Measurements from ENCODE around the gene SIRT4. TPM values are rescaled to one million over a fixed set of nuclear protein-coding genes. Genes with fewer than 3 reads are reported as not detected.
A peak's percentile ranks its signal among the peaks of the same experiment; 100 is the strongest.

The SIRT4 gene
- total and polyA plus RNA-seq, 7 experiments from 2014 or later: 1.6 to 6.0 (median 3.3) TPM

GRCh38 chr12:120339256-120339655 lies 37.1 kb downstream of the SIRT4 start:
- intact Hi-C loops (cut with micrococcal nuclease): no loop called here
- POLR2A ChIA-PET: no interaction called here
- Histone ChIP-seq H3K27me3 (ENCODE audit: control insufficient read depth in 2 of 2, insufficient read depth in 2 of 2, low read length in 2 of 2) (no peaks in the 10 kb centered on the region), H3K9me3 (ENCODE audit: control insufficient read depth in 2 of 3, low read length in 3 of 3) (peaks cover 0 to 14% (median 0%) of the 10 kb centered on the region in 3 experiments), H3K27ac (ENCODE audit: low read depth, low read length) (no peak overlapping the region), H3K4me1 (ENCODE audit: control insufficient read depth in 2 of 2, insufficient read depth in 2 of 2, low read length in 2 of 2) (no peaks in the 10 kb centered on the region), H3K36me3 (ENCODE audit: control insufficient read depth in 2 of 3, insufficient read depth in 3 of 3, low read length in 3 of 3) (no peaks in the 10 kb centered on the region), H3K4me3 (ENCODE audit: low read length) (no peak overlapping the region)
- CTCF ChIA-PET: no interaction called here
- Mint-ChIP-seq H3K27me3 (peaks cover 0 to 15% (median 5%) of the 10 kb centered on the region in 5 donors), H3K9me3 (peaks cover 0 to 29% (median 16%) of the 10 kb centered on the region in 11 donors), H3K36me3 (peaks cover 0 to 10% (median 9%) of the 10 kb centered on the region in 5 donors), H3K4me1 (peaks cover 0 to 5% (median 0%) of the 10 kb centered on the region in 7 donors), H3K4me3 (no peak overlapping the region), H3K27ac (no peak overlapping the region)
- DNase-seq (no peak), ATAC-seq (no peak)

GRCh38 chr12:120342175-120343038 lies 40.3 kb downstream of the SIRT4 start:
- Mint-ChIP-seq H3K36me3 (peaks cover 0 to 7% (median 5%) of the 10 kb centered on the region in 5 donors), H3K4me1 (no peaks in the 10 kb centered on the region), H3K27me3 (peaks cover 0 to 17% (median 7%) of the 10 kb centered on the region in 5 donors), H3K4me3 (no peak overlapping the region), H3K27ac (no peak overlapping the region), H3K9me3 (peaks cover 0 to 15% (median 10%) of the 10 kb centered on the region in 11 donors)
- Histone ChIP-seq H3K27ac (ENCODE audit: low read depth, low read length) (no peak overlapping the region), H3K9me3 (ENCODE audit: control insufficient read depth in 2 of 3, low read length in 3 of 3) (peaks cover 0 to 5% (median 0%) of the 10 kb centered on the region in 3 experiments), H3K4me1 (ENCODE audit: control insufficient read depth in 2 of 2, insufficient read depth in 2 of 2, low read length in 2 of 2) (no peaks in the 10 kb centered on the region), H3K27me3 (ENCODE audit: control insufficient read depth in 2 of 2, insufficient read depth in 2 of 2, low read length in 2 of 2) (no peaks in the 10 kb centered on the region), H3K4me3 (ENCODE audit: low read length) (no peak overlapping the region), H3K36me3 (ENCODE audit: control insufficient read depth in 2 of 3, insufficient read depth in 3 of 3, low read length in 3 of 3) (no peaks in the 10 kb centered on the region)
- CTCF ChIA-PET: no interaction called here
- DNase-seq (no peak), ATAC-seq (no peak)
- POLR2A ChIA-PET: no interaction called here
- intact Hi-C loops (cut with micrococcal nuclease): no loop called here

GRCh38 chr12:120343039-120343537 lies 41.0 kb downstream of the SIRT4 start:
- Histone ChIP-seq H3K27me3 (ENCODE audit: control insufficient read depth in 2 of 2, insufficient read depth in 2 of 2, low read length in 2 of 2) (no peaks in the 10 kb centered on the region), H3K36me3 (ENCODE audit: control insufficient read depth in 2 of 3, insufficient read depth in 3 of 3, low read length in 3 of 3) (no peaks in the 10 kb centered on the region), H3K27ac (ENCODE audit: low read depth, low read length) (no peak overlapping the region), H3K9me3 (ENCODE audit: control insufficient read depth in 2 of 3, low read length in 3 of 3) (no peaks in the 10 kb centered on the region), H3K4me1 (ENCODE audit: control insufficient read depth in 2 of 2, insufficient read depth in 2 of 2, low read length in 2 of 2) (no peaks in the 10 kb centered on the region), H3K4me3 (ENCODE audit: low read length) (no peak overlapping the region)
- no peak overlapping the region for H3K4me3 Mint-ChIP-seq
- peaks cover 0 to 17% (median 4%) of the 10 kb centered on the region in 5 donors for H3K27me3 Mint-ChIP-seq
- peaks cover 0 to 4% (median under 1%) of the 10 kb centered on the region in 5 donors for H3K36me3 Mint-ChIP-seq
- peaks cover 0 to 8% (median 3%) of the 10 kb centered on the region in 11 donors for H3K9me3 Mint-ChIP-seq
- H3K4me1 Mint-ChIP-seq: no peaks in the 10 kb centered on the region
- no peak overlapping the region for H3K27ac Mint-ChIP-seq
- ATAC-seq (no peak), DNase-seq (no peak)
- ChIA-PET POLR2A (no interaction called here), CTCF (no interaction called here)
- intact Hi-C loops (cut with micrococcal nuclease): no loop called here

GRCh38 chr12:120343692-120344091 lies 41.6 kb downstream of the SIRT4 start:
- CTCF ChIA-PET: no interaction called here
- Mint-ChIP-seq H3K27ac (peak overlapping the region in 1 of 9 donors; percentile 4), H3K4me3 (no peak overlapping the region), H3K4me1 (no peaks in the 10 kb centered on the region), H3K9me3 (peaks cover 0 to 2% (median under 1%) of the 10 kb centered on the region in 11 donors), H3K27me3 (peaks cover 0 to 17% (median 4%) of the 10 kb centered on the region in 5 donors), H3K36me3 (peaks cover 0 to 2% (median 0%) of the 10 kb centered on the region in 5 donors)
- intact Hi-C loops (cut with micrococcal nuclease): no loop called here
- Histone ChIP-seq H3K36me3 (ENCODE audit: control insufficient read depth in 2 of 3, insufficient read depth in 3 of 3, low read length in 3 of 3) (no peaks in the 10 kb centered on the region), H3K9me3 (ENCODE audit: control insufficient read depth in 2 of 3, low read length in 3 of 3) (no peaks in the 10 kb centered on the region), H3K4me3 (ENCODE audit: low read length) (no peak overlapping the region), H3K27me3 (ENCODE audit: control insufficient read depth in 2 of 2, insufficient read depth in 2 of 2, low read length in 2 of 2) (no peaks in the 10 kb centered on the region), H3K27ac (ENCODE audit: low read depth, low read length) (no peak overlapping the region), H3K4me1 (ENCODE audit: control insufficient read depth in 2 of 2, insufficient read depth in 2 of 2, low read length in 2 of 2) (no peaks in the 10 kb centered on the region)
- ATAC-seq: no peak
- POLR2A ChIA-PET: no interaction called here
- no peak for DNase-seq

GRCh38 chr12:120346031-120346430 lies 43.9 kb downstream of the SIRT4 start:
- intact Hi-C loops (cut with micrococcal nuclease): no loop called here
- H3K27ac ChIP-seq (ENCODE audit: low read depth, low read length): no peak overlapping the region
- H3K4me3 ChIP-seq (ENCODE audit: low read length): no peak overlapping the region
- Mint-ChIP-seq H3K36me3 (no peaks in the 10 kb centered on the region), H3K4me3 (no peak overlapping the region), H3K9me3 (no peaks in the 10 kb centered on the region), H3K27ac (no peak overlapping the region), H3K4me1 (no peaks in the 10 kb centered on the region), H3K27me3 (peaks cover 0 to 12% (median 2%) of the 10 kb centered on the region in 5 donors)
- DNase-seq: no peak
- no peaks in the 10 kb centered on the region for H3K27me3 ChIP-seq (ENCODE audit: control insufficient read depth in 2 of 2, insufficient read depth in 2 of 2, low read length in 2 of 2)
- H3K4me1 ChIP-seq (ENCODE audit: control insufficient read depth in 2 of 2, insufficient read depth in 2 of 2, low read length in 2 of 2): no peaks in the 10 kb centered on the region
- ChIA-PET POLR2A (no interaction called here), CTCF (no interaction called here)
- no peak for ATAC-seq
- no peaks in the 10 kb centered on the region for H3K9me3 ChIP-seq (ENCODE audit: control insufficient read depth in 2 of 3, low read length in 3 of 3)
- H3K36me3 ChIP-seq (ENCODE audit: control insufficient read depth in 2 of 3, insufficient read depth in 3 of 3, low read length in 3 of 3): no peaks in the 10 kb centered on the region

- no peak overlapping the region for H3K27ac ChIP-seq (ENCODE audit: low read depth, low read length)
- DNase-seq (no peak), ATAC-seq (no peak)
- no peaks in the 10 kb centered on the region for H3K4me1 ChIP-seq (ENCODE audit: control insufficient read depth in 2 of 2, insufficient read depth in 2 of 2, low read length in 2 of 2)
- ChIA-PET CTCF (no interaction called here), POLR2A (no interaction called here)
- no peaks in the 10 kb centered on the region for H3K27me3 ChIP-seq (ENCODE audit: control insufficient read depth in 2 of 2, insufficient read depth in 2 of 2, low read length in 2 of 2)
- H3K4me3 ChIP-seq (ENCODE audit: low read length): no peak overlapping the region
- intact Hi-C loops (cut with micrococcal nuclease): no loop called here
- H3K36me3 ChIP-seq (ENCODE audit: control insufficient read depth in 2 of 3, insufficient read depth in 3 of 3, low read length in 3 of 3): no peaks in the 10 kb centered on the region
- Mint-ChIP-seq H3K27ac (no peak overlapping the region), H3K4me3 (no peak overlapping the region), H3K27me3 (peaks cover 0 to 6% (median 0%) of the 10 kb centered on the region in 5 donors), H3K4me1 (no peaks in the 10 kb centered on the region), H3K9me3 (no peaks in the 10 kb centered on the region), H3K36me3 (no peaks in the 10 kb centered on the region)
- H3K9me3 ChIP-seq (ENCODE audit: control insufficient read depth in 2 of 3, low read length in 3 of 3): no peaks in the 10 kb centered on the region
Observed at GRCh38 chr12:120346681-120347080, 44.6 kb downstream of the SIRT4 start.

GRCh38 chr12:120347766-120348165 lies 45.6 kb downstream of the SIRT4 start:
- intact Hi-C loops (cut with micrococcal nuclease): no loop called here

More at GRCh38 chr12:120347766-120348165, 45.6 kb downstream of the SIRT4 start:
- Mint-ChIP-seq H3K9me3 (no peaks in the 10 kb centered on the region), H3K27me3 (peaks cover 0 to 5% (median 0%) of the 10 kb centered on the region in 5 donors), H3K27ac (no peak overlapping the region), H3K4me3 (no peak overlapping the region), H3K4me1 (no peaks in the 10 kb centered on the region), H3K36me3 (no peaks in the 10 kb centered on the region)
- POLR2A ChIA-PET: no interaction called here
- H3K36me3 ChIP-seq (ENCODE audit: control insufficient read depth in 2 of 3, insufficient read depth in 3 of 3, low read length in 3 of 3): no peaks in the 10 kb centered on the region
- no peak for DNase-seq
- no peak overlapping the region for H3K4me3 ChIP-seq (ENCODE audit: low read length)
- CTCF ChIA-PET: no interaction called here
- no peak overlapping the region for H3K27ac ChIP-seq (ENCODE audit: low read depth, low read length)
- no peaks in the 10 kb centered on the region for H3K27me3 ChIP-seq (ENCODE audit: control insufficient read depth in 2 of 2, insufficient read depth in 2 of 2, low read length in 2 of 2)
- no peaks in the 10 kb centered on the region for H3K9me3 ChIP-seq (ENCODE audit: control insufficient read depth in 2 of 3, low read length in 3 of 3)
- ATAC-seq: no peak
- no peaks in the 10 kb centered on the region for H3K4me1 ChIP-seq (ENCODE audit: control insufficient read depth in 2 of 2, insufficient read depth in 2 of 2, low read length in 2 of 2)

Measured in naive thymus-derived CD4-positive, alpha-beta T cell (primary cell).